ENCODE measurements around the gene SMLR1.

SMLR1 gene

GRCh38 chr6:130853555-130854183 lies 26.5 kb downstream of the SMLR1 start:
- Histone ChIP-seq H3K27me3 (ENCODE audit: insufficient read depth, low read length) (no peaks in the 10 kb centered on the region), H3K36me3 (ENCODE audit: insufficient read depth, low read length) (peaks cover 7% of the 10 kb centered on the region; the same call in 1 of the 2 replicates), H3K4me1 (ENCODE audit: control insufficient read depth, insufficient read depth, low read length, unreplicated experiment) (peaks cover 12% of the 10 kb centered on the region), H2AFZ (ENCODE audit: low read length, unreplicated experiment) (no peak overlapping the region), H3K4me3 (ENCODE audit: low read depth, low read length) (no peak overlapping the region), H3K79me2 (ENCODE audit: control insufficient read depth, insufficient read depth, low read length, unreplicated experiment) (no peaks in the 10 kb centered on the region), H3K27ac (ENCODE audit: low read depth, low read length) (no peak overlapping the region)

DNA sequence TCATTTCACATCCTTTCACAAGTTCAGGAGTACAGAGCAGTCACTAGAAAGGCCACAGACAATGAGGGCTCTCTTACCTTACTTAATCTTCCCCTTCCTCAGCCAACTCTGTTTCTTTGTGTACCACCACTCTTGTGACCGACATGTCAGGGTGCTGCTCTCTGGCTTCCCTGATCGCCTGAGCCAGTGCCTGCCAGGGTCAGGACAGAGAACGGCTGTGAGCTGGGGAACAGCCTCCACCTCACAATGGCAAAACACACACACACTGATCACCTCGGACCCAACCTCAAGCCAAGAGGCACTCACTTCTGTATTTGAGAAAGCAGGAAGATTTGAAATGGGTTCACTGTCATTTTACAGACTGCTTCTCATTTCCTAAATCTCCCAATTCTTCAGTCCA lies 30.8 kb downstream of the SMLR1 start:
- Histone ChIP-seq H3K36me3 (ENCODE audit: insufficient read depth, low read length) (peaks cover 16% of the 10 kb centered on the region; the same call in 1 of the 2 replicates), H3K27me3 (ENCODE audit: insufficient read depth, low read length) (no peaks in the 10 kb centered on the region), H3K4me3 (ENCODE audit: low read depth, low read length) (no peak overlapping the region), H2AFZ (ENCODE audit: low read length, unreplicated experiment) (no peak overlapping the region), H3K27ac (ENCODE audit: low read depth, low read length) (no peak overlapping the region), H3K79me2 (ENCODE audit: control insufficient read depth, insufficient read depth, low read length, unreplicated experiment) (no peaks in the 10 kb centered on the region), H3K4me1 (ENCODE audit: control insufficient read depth, insufficient read depth, low read length, unreplicated experiment) (peaks cover 12% of the 10 kb centered on the region)

DNA sequence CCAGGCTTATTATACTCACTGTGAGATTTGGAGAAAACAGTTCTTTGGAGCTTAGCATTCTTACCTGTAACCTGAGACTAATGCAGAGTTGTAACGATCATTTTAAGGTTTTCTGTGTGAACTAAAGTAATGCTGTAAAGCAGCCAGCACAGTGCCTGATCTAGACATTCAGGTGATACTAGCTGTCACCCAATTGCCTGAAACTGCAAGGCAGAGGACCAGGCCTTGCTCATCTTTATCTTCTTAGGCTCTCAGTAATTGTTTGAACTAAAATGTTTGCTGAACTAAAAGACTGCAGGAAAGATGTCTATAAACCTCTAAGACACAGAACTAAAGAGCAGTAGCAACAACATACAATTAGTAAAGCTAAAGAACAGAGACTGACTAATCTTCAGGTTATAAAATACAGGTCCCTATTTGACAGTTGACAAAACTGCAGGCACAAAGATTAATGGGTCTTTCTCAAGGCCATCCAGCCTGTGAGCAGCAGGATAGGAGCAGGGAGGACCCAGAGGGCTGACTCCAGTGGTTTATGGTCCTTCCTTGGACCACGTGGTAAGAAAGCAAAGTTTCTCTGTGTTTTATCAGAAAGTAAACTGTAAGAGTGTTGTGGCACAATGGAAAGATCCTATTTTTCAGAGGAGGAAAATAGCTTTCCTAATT lies 31.4 kb downstream of the SMLR1 start:
- Histone ChIP-seq H3K79me2 (ENCODE audit: control insufficient read depth, insufficient read depth, low read length, unreplicated experiment) (no peaks in the 10 kb centered on the region), H3K4me1 (ENCODE audit: control insufficient read depth, insufficient read depth, low read length, unreplicated experiment) (peaks cover 7% of the 10 kb centered on the region), H3K27me3 (ENCODE audit: insufficient read depth, low read length) (no peaks in the 10 kb centered on the region), H3K4me3 (ENCODE audit: low read depth, low read length) (no peak overlapping the region), H2AFZ (ENCODE audit: low read length, unreplicated experiment) (no peak overlapping the region), H3K27ac (ENCODE audit: low read depth, low read length) (no peak overlapping the region), H3K36me3 (ENCODE audit: insufficient read depth, low read length) (peaks cover 16% of the 10 kb centered on the region; the same call in 1 of the 2 replicates)

GRCh38 chr6:130859161-130859867 lies 32.1 kb downstream of the SMLR1 start:
- H3K79me2 ChIP-seq (ENCODE audit: control insufficient read depth, insufficient read depth, low read length, unreplicated experiment), result no peaks in the 10 kb centered on the region
- H3K4me1 ChIP-seq (ENCODE audit: control insufficient read depth, insufficient read depth, low read length, unreplicated experiment), result no peaks in the 10 kb centered on the region
- H2AFZ ChIP-seq (ENCODE audit: low read length, unreplicated experiment), result no peak overlapping the region
- H3K27ac ChIP-seq (ENCODE audit: low read depth, low read length), result no peak overlapping the region
- peaks cover 18% of the 10 kb centered on the region; the same call in 1 of the 2 replicates for H3K36me3 ChIP-seq (ENCODE audit: insufficient read depth, low read length)
- H3K27me3 ChIP-seq (ENCODE audit: insufficient read depth, low read length), result no peaks in the 10 kb centered on the region
- H3K4me3 ChIP-seq (ENCODE audit: low read depth, low read length), result no peak overlapping the region

GRCh38 chr6:130862370-130862769 lies 35.2 kb downstream of the SMLR1 start:
- no peak overlapping the region for H3K27ac ChIP-seq (ENCODE audit: low read depth, low read length)
- no peak overlapping the region for H2AFZ ChIP-seq (ENCODE audit: low read length, unreplicated experiment)
- H3K27me3 ChIP-seq (ENCODE audit: insufficient read depth, low read length), result no peaks in the 10 kb centered on the region
- H3K79me2 ChIP-seq (ENCODE audit: control insufficient read depth, insufficient read depth, low read length, unreplicated experiment), result no peaks in the 10 kb centered on the region
- no peaks in the 10 kb centered on the region for H3K4me1 ChIP-seq (ENCODE audit: control insufficient read depth, insufficient read depth, low read length, unreplicated experiment)
- no peak overlapping the region for H3K4me3 ChIP-seq (ENCODE audit: low read depth, low read length)
- H3K36me3 ChIP-seq (ENCODE audit: insufficient read depth, low read length), result peaks cover 19% of the 10 kb centered on the region

GRCh38 chr6:130863415-130864230 lies 36.4 kb downstream of the SMLR1 start:
- Histone ChIP-seq H3K27ac (ENCODE audit: low read depth, low read length) (no peak overlapping the region), H3K4me1 (ENCODE audit: control insufficient read depth, insufficient read depth, low read length, unreplicated experiment) (no peaks in the 10 kb centered on the region), H3K79me2 (ENCODE audit: control insufficient read depth, insufficient read depth, low read length, unreplicated experiment) (no peaks in the 10 kb centered on the region), H3K4me3 (ENCODE audit: low read depth, low read length) (no peak overlapping the region), H3K36me3 (ENCODE audit: insufficient read depth, low read length) (peaks cover 15% of the 10 kb centered on the region), H3K27me3 (ENCODE audit: insufficient read depth, low read length) (no peaks in the 10 kb centered on the region), H2AFZ (ENCODE audit: low read length, unreplicated experiment) (no peak overlapping the region)

- Histone ChIP-seq H2AFZ (ENCODE audit: low read length, unreplicated experiment) (no peak overlapping the region), H3K4me3 (ENCODE audit: low read depth, low read length) (no peak overlapping the region), H3K27ac (ENCODE audit: low read depth, low read length) (no peak overlapping the region), H3K36me3 (ENCODE audit: insufficient read depth, low read length) (peaks cover 15% of the 10 kb centered on the region), H3K79me2 (ENCODE audit: control insufficient read depth, insufficient read depth, low read length, unreplicated experiment) (no peaks in the 10 kb centered on the region), H3K27me3 (ENCODE audit: insufficient read depth, low read length) (no peaks in the 10 kb centered on the region), H3K4me1 (ENCODE audit: control insufficient read depth, insufficient read depth, low read length, unreplicated experiment) (no peaks in the 10 kb centered on the region)
Observed at GRCh38 chr6:130864344-130864743, 37.1 kb downstream of the SMLR1 start.

- H3K4me1 ChIP-seq (ENCODE audit: control insufficient read depth, insufficient read depth, low read length, unreplicated experiment), result no peaks in the 10 kb centered on the region
- no peaks in the 10 kb centered on the region for H3K27me3 ChIP-seq (ENCODE audit: insufficient read depth, low read length)
Observed at GRCh38 chr6:130865793-130866192, 38.6 kb downstream of the SMLR1 start.

GRCh38 chr6:130869681-130870080 lies 42.5 kb downstream of the SMLR1 start:
- no peak overlapping the region for H3K4me3 ChIP-seq (ENCODE audit: low read depth, low read length)
- no peak overlapping the region for H3K27ac ChIP-seq (ENCODE audit: low read depth, low read length)
- H3K79me2 ChIP-seq (ENCODE audit: control insufficient read depth, insufficient read depth, low read length, unreplicated experiment), result no peaks in the 10 kb centered on the region
- H3K36me3 ChIP-seq (ENCODE audit: insufficient read depth, low read length), result peaks cover 4% of the 10 kb centered on the region
- H2AFZ ChIP-seq (ENCODE audit: low read length, unreplicated experiment), result no peak overlapping the region
- H3K4me1 ChIP-seq (ENCODE audit: control insufficient read depth, insufficient read depth, low read length, unreplicated experiment), result no peaks in the 10 kb centered on the region
- H3K27me3 ChIP-seq (ENCODE audit: insufficient read depth, low read length), result no peaks in the 10 kb centered on the region

More at GRCh38 chr6:130865793-130866192, 38.6 kb downstream of the SMLR1 start:
- Histone ChIP-seq H3K79me2 (ENCODE audit: control insufficient read depth, insufficient read depth, low read length, unreplicated experiment) (no peaks in the 10 kb centered on the region), H3K4me3 (ENCODE audit: low read depth, low read length) (no peak overlapping the region), H2AFZ (ENCODE audit: low read length, unreplicated experiment) (no peak overlapping the region), H3K27ac (ENCODE audit: low read depth, low read length) (no peak overlapping the region), H3K36me3 (ENCODE audit: insufficient read depth, low read length) (peaks cover 15% of the 10 kb centered on the region)

DNA sequence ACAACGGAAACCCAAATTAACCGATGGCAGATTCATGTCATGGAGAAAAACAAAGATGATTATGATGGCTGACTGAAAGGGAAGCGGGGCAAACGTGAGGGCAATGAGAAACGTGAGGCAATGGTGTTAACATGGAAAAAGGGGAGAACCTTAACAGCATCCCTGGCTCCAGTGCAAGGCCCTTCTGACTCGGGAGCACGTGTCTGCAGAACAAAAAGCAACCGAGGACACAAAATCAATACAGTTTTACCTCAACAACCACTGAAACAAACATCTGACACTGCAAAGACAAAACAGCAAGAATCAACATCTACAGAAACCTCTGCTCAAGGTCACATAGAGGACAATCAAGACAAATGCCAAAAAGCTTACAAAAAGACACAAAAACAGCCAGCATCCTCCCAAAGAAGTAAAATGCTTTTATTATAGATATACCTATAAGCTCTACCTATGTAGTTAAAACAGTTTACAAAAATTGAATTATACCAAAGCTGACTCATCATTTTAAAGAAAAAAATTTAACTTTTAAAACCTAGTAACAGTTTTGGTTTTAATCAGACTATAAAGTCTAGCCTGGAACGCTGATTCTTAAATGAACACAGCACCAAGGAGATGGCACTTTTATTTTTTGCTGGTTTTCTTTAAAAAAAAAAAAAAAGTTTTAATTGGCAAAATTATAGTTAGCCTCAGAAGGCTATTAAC lies 43.1 kb downstream of the SMLR1 start:
- Histone ChIP-seq H3K27me3 (ENCODE audit: insufficient read depth, low read length) (no peaks in the 10 kb centered on the region), H3K4me3 (ENCODE audit: low read depth, low read length) (no peak overlapping the region), H2AFZ (ENCODE audit: low read length, unreplicated experiment) (no peak overlapping the region), H3K79me2 (ENCODE audit: control insufficient read depth, insufficient read depth, low read length, unreplicated experiment) (no peaks in the 10 kb centered on the region), H3K27ac (ENCODE audit: low read depth, low read length) (no peak overlapping the region), H3K4me1 (ENCODE audit: control insufficient read depth, insufficient read depth, low read length, unreplicated experiment) (no peaks in the 10 kb centered on the region), H3K36me3 (ENCODE audit: insufficient read depth, low read length) (peaks cover 4% of the 10 kb centered on the region; the same call in 1 of the 2 replicates)

Data from ACC112 (cell line).